Measurements from ENCODE around the gene EFHC1.

EFHC1 gene

DNA sequence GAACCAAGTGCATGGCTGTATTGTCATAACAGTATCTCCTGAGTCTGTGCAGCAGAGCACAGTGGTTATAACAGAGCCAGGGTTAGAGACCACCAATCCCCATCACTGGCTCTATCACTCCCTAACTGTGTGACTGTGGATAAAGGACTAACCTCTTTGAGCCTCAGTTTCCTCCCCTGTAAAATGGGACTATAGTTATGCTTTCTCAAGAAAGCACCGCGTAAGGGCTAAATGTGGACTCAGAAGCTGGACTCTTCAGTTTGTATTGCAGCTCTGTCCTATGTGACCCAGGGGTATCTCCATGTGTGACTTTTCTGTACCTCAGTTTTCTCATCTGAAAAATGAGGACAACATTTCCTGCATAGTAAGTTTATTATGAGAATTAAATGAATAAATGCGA is 96.8 kb downstream of the EFHC1 start:
- H3K4me3 ChIP-seq (ENCODE audit: low read length), result no peak overlapping the region
- 0 out of 2 replicates have a peak, but pooled peaks cover 5% of the 10 kb centered on the region for H3F3A ChIP-seq (ENCODE audit: insufficient read depth, low read length)
- no peaks in the 10 kb centered on the region for H3K9me3 ChIP-seq (replicated peaks; ENCODE audit: insufficient read depth, low read length)
- no peaks in the 10 kb centered on the region for H3K9me2 ChIP-seq (replicated peaks; ENCODE audit: insufficient read depth, low read length)
- no peak overlapping the region for H2AFZ ChIP-seq (ENCODE audit: low read length)
- H3K79me2 ChIP-seq (ENCODE audit: low read length), result peaks cover 98% of the 10 kb centered on the region
- no peak for DNase-seq
- no peaks in the 10 kb centered on the region for H4K20me1 ChIP-seq (ENCODE audit: insufficient read depth, low read length)
- peaks cover 39% of the 10 kb centered on the region for H3K36me3 ChIP-seq (replicated peaks; ENCODE audit: insufficient read depth, low read length)
- H3K4me2 ChIP-seq (ENCODE audit: low read depth, low read length), result no peak overlapping the region
- H3K27ac ChIP-seq (ENCODE audit: low read length), result no peak overlapping the region
- H3K4me1 ChIP-seq (ENCODE audit: low read length), result peaks cover 26% of the 10 kb centered on the region
- TF ChIP-seq EZH2 (optimal IDR thresholded peaks at IDR 0.05; ENCODE audit: low read depth, low read length), result no peak
- no peak for TF ChIP-seq EZH2phosphoT487 (IDR thresholded peaks at IDR 0.05; ENCODE audit: low read length)
- no peak for TF ChIP-seq CTCF (IDR thresholded peaks at IDR 0.05; ENCODE audit: low read length)
- no peak overlapping the region for H3K9ac ChIP-seq (ENCODE audit: low read length)
- H3K27me3 ChIP-seq (replicated peaks; ENCODE audit: insufficient read depth, low read length), result no peaks in the 10 kb centered on the region

DNA sequence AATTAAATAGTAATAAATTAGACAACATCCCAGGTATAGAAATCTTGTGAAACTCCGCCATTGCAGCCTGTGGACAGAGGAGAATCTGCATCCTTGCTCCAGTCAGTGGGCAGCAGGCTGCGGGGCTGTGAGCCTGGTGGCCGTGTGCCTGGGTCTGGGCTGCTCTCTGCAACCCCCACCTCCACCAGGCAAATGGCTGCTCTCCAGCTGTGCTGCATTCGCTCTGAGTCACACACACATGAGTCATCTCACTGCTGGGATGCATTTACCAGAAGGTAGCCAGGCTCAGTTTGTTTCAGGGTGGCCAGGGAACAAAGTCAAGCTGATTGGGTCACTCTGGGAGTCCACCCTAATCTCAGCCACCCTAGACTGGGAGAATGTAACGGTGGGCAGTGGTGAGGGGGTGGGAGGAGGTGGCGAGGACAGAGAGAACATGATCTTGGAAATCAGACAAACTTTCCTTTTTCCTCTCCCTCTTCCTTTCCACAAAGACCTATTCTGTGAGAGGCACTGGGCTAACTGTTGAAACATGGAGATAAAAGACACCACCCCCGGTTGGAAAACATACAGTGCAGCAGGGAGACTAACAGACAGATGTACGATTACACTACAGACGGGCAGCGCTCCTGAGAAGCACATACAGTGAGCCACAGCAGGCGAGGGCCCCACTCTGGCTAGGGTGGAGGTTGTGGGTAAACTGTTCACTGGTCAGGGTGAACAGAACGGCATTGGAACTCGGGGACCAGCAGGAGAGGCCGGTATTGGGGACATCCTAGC is 97.5 kb downstream of the EFHC1 start:
- no peaks in the 10 kb centered on the region for H4K20me1 ChIP-seq (ENCODE audit: insufficient read depth, low read length)
- TF ChIP-seq EZH2 (optimal IDR thresholded peaks at IDR 0.05; ENCODE audit: low read depth, low read length) (no peak), CTCF (IDR thresholded peaks at IDR 0.05; ENCODE audit: low read length) (no peak), EZH2phosphoT487 (IDR thresholded peaks at IDR 0.05; ENCODE audit: low read length) (no peak)
- no peaks in the 10 kb centered on the region for H3K9me3 ChIP-seq (replicated peaks; ENCODE audit: insufficient read depth, low read length)
- peaks cover 26% of the 10 kb centered on the region for H3K4me1 ChIP-seq (ENCODE audit: low read length)
- H3K36me3 ChIP-seq (replicated peaks; ENCODE audit: insufficient read depth, low read length), result peaks cover 33% of the 10 kb centered on the region
- H3K27ac ChIP-seq (ENCODE audit: low read length), result peak overlapping the region; percentile 22; the same call in 1 of the 2 replicates
- no peaks in the 10 kb centered on the region for H3K9me2 ChIP-seq (replicated peaks; ENCODE audit: insufficient read depth, low read length)
- H3K27me3 ChIP-seq (replicated peaks; ENCODE audit: insufficient read depth, low read length), result no peaks in the 10 kb centered on the region
- H2AFZ ChIP-seq (ENCODE audit: low read length), result no peak overlapping the region
- H3F3A ChIP-seq (ENCODE audit: insufficient read depth, low read length), result 0 out of 2 replicates have a peak, but pooled peaks cover 3% of the 10 kb centered on the region
- H3K79me2 ChIP-seq (ENCODE audit: low read length), result peaks cover 98% of the 10 kb centered on the region
- H3K4me3 ChIP-seq (ENCODE audit: low read length), result no peak overlapping the region
- H3K4me2 ChIP-seq (ENCODE audit: low read depth, low read length), result no peak overlapping the region
- DNase-seq, result no peak
- no peak overlapping the region for H3K9ac ChIP-seq (ENCODE audit: low read length)

DNA sequence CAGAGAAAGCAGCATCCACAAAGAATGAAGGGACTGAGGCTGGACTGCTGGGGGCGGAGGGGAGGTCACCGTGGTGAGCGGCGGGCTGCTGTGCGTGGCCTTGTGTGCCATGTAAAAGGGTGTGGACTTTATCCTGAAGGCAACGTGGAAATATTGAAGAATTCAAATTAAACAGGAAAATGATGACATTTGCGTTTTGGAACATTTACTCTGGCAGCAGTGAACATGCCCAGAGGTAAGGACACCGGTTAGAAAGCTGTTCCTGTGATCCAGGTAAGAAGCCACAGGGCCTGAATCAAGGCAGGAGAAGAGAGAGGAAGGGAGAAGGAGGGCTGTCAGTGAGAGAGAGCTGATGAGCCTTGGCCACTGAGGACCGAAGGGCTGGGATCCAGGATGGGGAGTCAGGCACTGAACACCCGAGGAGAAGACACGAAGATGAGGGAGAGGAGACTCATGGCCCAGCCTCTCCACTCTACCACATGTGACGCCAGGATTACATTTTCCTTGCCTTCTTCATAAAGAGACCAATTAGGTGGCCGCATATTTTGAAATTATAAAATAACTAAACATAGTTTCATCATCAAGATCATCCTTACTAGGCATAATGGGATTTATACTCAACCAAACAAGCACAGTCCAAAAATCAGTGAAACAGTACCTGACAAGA is 98.3 kb downstream of the EFHC1 start:
- Histone ChIP-seq H3K4me2 (ENCODE audit: low read depth, low read length) (no peak overlapping the region), H3F3A (ENCODE audit: insufficient read depth, low read length) (no peaks in the 10 kb centered on the region), H3K4me1 (ENCODE audit: low read length) (peaks cover 28% of the 10 kb centered on the region), H3K27me3 (replicated peaks; ENCODE audit: insufficient read depth, low read length) (no peaks in the 10 kb centered on the region), H2AFZ (ENCODE audit: low read length) (no peak overlapping the region), H3K9me3 (replicated peaks; ENCODE audit: insufficient read depth, low read length) (no peaks in the 10 kb centered on the region), H4K20me1 (ENCODE audit: insufficient read depth, low read length) (no peaks in the 10 kb centered on the region), H3K9me2 (replicated peaks; ENCODE audit: insufficient read depth, low read length) (no peaks in the 10 kb centered on the region), H3K9ac (ENCODE audit: low read length) (no peak overlapping the region), H3K79me2 (ENCODE audit: low read length) (peaks cover 98% of the 10 kb centered on the region), H3K4me3 (ENCODE audit: low read length) (no peak overlapping the region), H3K36me3 (replicated peaks; ENCODE audit: insufficient read depth, low read length) (peaks cover 33% of the 10 kb centered on the region), H3K27ac (ENCODE audit: low read length) (peak overlapping the region; percentile 22; the same call in 1 of the 2 replicates)
- TF ChIP-seq CTCF (IDR thresholded peaks at IDR 0.05; ENCODE audit: low read length) (no peak), EZH2phosphoT487 (IDR thresholded peaks at IDR 0.05; ENCODE audit: low read length) (no peak)
- no peak for DNase-seq
